HepG2 (cell line): ENCODE results near the gene GDF7. TPM values are rescaled to one million over a fixed set of nuclear protein-coding genes. Genes with fewer than 3 reads are reported as not detected.

Source experiments
- ATAC-seq: fragments of 200-7000 bp; cut with Tn5 transposase; 3 replicates; pipeline ENCODE4 v1.9.1; 2020; ENCODE audit warnings: mild to moderate bottlenecking, moderate library complexity
- Bru-seq: library from RNA; stranded (reverse); fragments of 400-500 nt; gene quantifications from one replicate; lab custom pipeline; 2021; lab: Mats Ljungman, UMichigan
- BruChase-seq, 2 experiments: library from RNA; stranded (reverse); fragments of 400-500 nt; gene quantifications; one replicate each; lab custom pipeline; 2021; lab: Mats Ljungman, UMichigan
- BruUV-seq: library from RNA; stranded (reverse); fragments of 400-500 nt; replicated peaks from 2 replicates; lab custom pipeline; 2021; lab: Mats Ljungman, UMichigan
- CTCF ChIA-PET: fragments of 300-600 bp; formaldehyde crosslinking; extraction: SDS; loops from one replicate; lab custom pipeline; 2021; ENCODE audit warnings: low total read pairs, inconsistent platforms, low intra/inter-chr PET ratio; lab: Yijun Ruan, JAX
- POLR2A ChIA-PET: fragments of 350-600 bp; sonication (Branson Sonifier 250); formaldehyde crosslinking; loops from one replicate; lab custom pipeline; 2020; ENCODE audit warnings: antibody characterized with exemption, inconsistent platforms; lab: Yijun Ruan, JAX
- DNase-seq: peaks from one replicate; pipeline ENCODE4 v3.0.0-alpha.2; 2015; ENCODE audit warnings: low spot score
- FAIRE-seq: peaks from 3 replicates; lab custom pipeline; 2011; peaks lifted over from hg19 to GRCh38; lab: Jason Lieb, UNC
- H2AFZ ChIP-seq: one replicate; pipeline ENCODE4 v1.6.1; 2011; ENCODE audit warnings: low read length, inconsistent platforms
- H3K27ac ChIP-seq: fragments of 300-600 bp; 3 replicates; pipeline ENCODE4 v1.8.0; 2011; ENCODE audit warnings: mixed run types, mild to moderate bottlenecking, mixed read lengths, low read length, inconsistent platforms; ENCODE audit not compliant: insufficient read depth; ENCODE audit errors: extremely low read length
- H3K27me3 ChIP-seq, 2 experiments: fragments of 200-600 bp in 1 of 2; 2 replicates in 1 of 2; 3 replicates in 1 of 2; pipeline versions ENCODE4 v1.6.0 to v1.8.0; 2011; ENCODE audit warnings: low read length in 2 of 2, mild to moderate bottlenecking in 2 of 2, moderate library complexity in 2 of 2, inconsistent platforms in 1 of 2; ENCODE audit not compliant: insufficient read depth in 2 of 2, control insufficient read depth in 1 of 2
- H3K36me3 ChIP-seq, 2 experiments: fragments of 200-600 bp in 1 of 2; replicated peaks in 1 of 2; 2 replicates in 1 of 2; 3 replicates in 1 of 2; pipeline versions ENCODE4 v1.5.1 to v1.8.0; 2011; ENCODE audit warnings: low read length in 2 of 2, inconsistent platforms in 1 of 2; ENCODE audit not compliant: insufficient read depth in 2 of 2, control insufficient read depth in 1 of 2
- H3K4me1 ChIP-seq: 2 replicates; pipeline ENCODE4 v1.5.1; 2012; ENCODE audit warnings: low read length, inconsistent platforms; ENCODE audit not compliant: insufficient read depth
- H3K4me2 ChIP-seq: 2 replicates; pipeline ENCODE4 v1.6.0; 2011; ENCODE audit warnings: low read depth, low read length, inconsistent platforms
- H3K4me3 ChIP-seq, 3 experiments: fragments of 200-600 bp in 1 of 3; sonication (generic), shearing (Covaris generic) in 1 of 3; replicated peaks in 1 of 3; 2 replicates each; pipeline ENCODE4 v1.5.1; 2011 to 2016; ENCODE audit warnings: low read length in 3 of 3, inconsistent platforms in 2 of 3, low read depth in 2 of 3, mild to moderate bottlenecking in 2 of 3, control low read depth in 1 of 3, mixed read lengths in 1 of 3; ENCODE audit not compliant: insufficient read depth in 1 of 3
- H3K79me2 ChIP-seq: one replicate; pipeline ENCODE4 v1.6.1; 2011; ENCODE audit warnings: low read length, inconsistent platforms; ENCODE audit not compliant: insufficient read depth
- H3K9ac ChIP-seq: 2 replicates; pipeline ENCODE4 v1.6.0; 2011; ENCODE audit warnings: mild to moderate bottlenecking, low read depth, low read length, inconsistent platforms; ENCODE audit not compliant: insufficient read depth
- H3K9me3 ChIP-seq: 2 replicates; pipeline ENCODE4 v1.5.1; 2012; ENCODE audit warnings: mild to moderate bottlenecking, low read length
- H4K20me1 ChIP-seq: 2 replicates; pipeline ENCODE4 v1.6.0; 2011; ENCODE audit warnings: inconsistent platforms, mild to moderate bottlenecking, low read length, moderate library complexity; ENCODE audit not compliant: insufficient read depth
- NCOA2 ChIP-seq: sonication (generic); formaldehyde crosslinking; IDR thresholded peaks from 2 replicates; pipeline ENCODE4 v1.8.0; 2022; ENCODE audit warnings: inconsistent platforms
- WGBS: methylation state at CpG from one replicate; pipeline ENCODE4 v1.1.6; 2017; ENCODE audit warnings: low lambda C conversion rate; 5-methylcytosine and 5-hydroxymethylcytosine counted together
- in situ Hi-C: cut with HindIII; loops from 2 replicates; pipeline ENCODE4 v1.10.0; 2017; ENCODE audit warnings: low pct_unique_long_range_greater_than_20kb; ENCODE audit not compliant: extremely low pct_ligation_motif_present
- intact Hi-C: fragments of 100-400 bp; cut with micrococcal nuclease; formaldehyde crosslinking; loops from one replicate; pipeline ENCODE4 v1.10.0; 2022; ENCODE audit not compliant: unreplicated experiment
- long read RNA-seq, 2 experiments: library from RNA in 1 of 2; library from polyadenylated mRNA in 1 of 2; stranded (forward) in 1 of 2; unstranded in 1 of 2; transcript quantifications; one replicate each; pipeline ENCODE4 v2.0.0, GENCODE V29; 2019 to 2022
- polyA minus RNA-seq, 3 experiments: library from RNA; depleted of rRNA, polyadenylated mRNA; stranded (reverse); fragments of >200 nt; gene quantifications; 2 replicates each; pipeline ENCODE4 v1.2.3, GENCODE V29; 2011; ENCODE audit warnings: low replicate concordance in 1 of 3
- polyA plus RNA-seq, 8 experiments: library from polyadenylated mRNA; depleted of rRNA in 3 of 8; stranded (reverse) in 7 of 8; unstranded in 1 of 8; fragments of >200 nt; fragmentation: Illumina TruSeq in 4 of 8; extraction: Trizol in 4 of 8; gene quantifications; 2 replicates each; pipeline versions ENCODE4 v1.2.1 to v1.2.3, GENCODE V29; 2011 to 2016; ENCODE audit warnings: low read depth in 4 of 8, missing spikeins in 1 of 8, mixed read lengths in 1 of 8; ENCODE audit not compliant: insufficient read depth in 1 of 8
- total RNA-seq, 5 experiments: library from RNA; depleted of rRNA; stranded (reverse); fragments of >200 nt; fragmentation: Illumina TruSeq; extraction: Trizol; gene quantifications; 2 replicates each; pipeline ENCODE4 v1.2.3, GENCODE V29; 2016; ENCODE audit warnings: low read depth in 1 of 5
- TF ChIP-seq, protein P1 (sequence below): sonication (generic); formaldehyde crosslinking; IDR thresholded peaks from 2 replicates; pipeline ENCODE4 v1.4.0; 2020; ENCODE audit warnings: mild to moderate bottlenecking, missing genetic modification reagents
- TF ChIP-seq, protein P2 (sequence below): sonication (generic); formaldehyde crosslinking; IDR thresholded peaks from 2 replicates; pipeline ENCODE4 v1.4.0; 2020; ENCODE audit warnings: mild to moderate bottlenecking, missing genetic modification reagents
- TF ChIP-seq, protein P3 (sequence below): IDR thresholded peaks from 2 replicates; pipeline ENCODE4 v1.6.1; 2012; ENCODE audit warnings: low read length, improper control_type of control experiment

GDF7 gene
- total RNA-seq (2016; rRNA removed; fragmentation: Illumina TruSeq; extraction: Trizol) (10.2 and 15.0 TPM in 2 replicates), polyA plus RNA-seq (2011; rRNA removed) (1.6 and 3.0 TPM in 2 replicates), polyA minus RNA-seq (2011; rRNA and poly(A)+ RNA removed; ENCODE audit: low replicate concordance) (5.0 TPM in 1 of 2 replicates, not detected in the other), Bru-seq, nascent RNA (percentile 74 among the genes with signal in this experiment), BruChase-seq, experiment 1, labeled RNA remaining after a 6-hour chase (percentile 95 among the genes with signal in this experiment), BruChase-seq, experiment 2, labeled RNA remaining after a 2-hour chase (percentile 91 among the genes with signal in this experiment)
- 1.6 and 1.8 TPM in 2 replicates for total RNA-seq (2016; cell fraction: cytosol; rRNA removed; fragmentation: Illumina TruSeq; extraction: Trizol; ENCODE audit: low read depth)
- 9.2 and 15.1 TPM in 2 replicates for total RNA-seq (2016; cell fraction: insoluble cytoplasmic fraction; rRNA removed; fragmentation: Illumina TruSeq; extraction: Trizol)
- 5.3 and 5.6 TPM in 2 replicates for total RNA-seq (2016; cell fraction: membrane; rRNA removed; fragmentation: Illumina TruSeq; extraction: Trizol)
- 16.7 and 18.1 TPM in 2 replicates for total RNA-seq (2016; cell fraction: nucleus; rRNA removed; fragmentation: Illumina TruSeq; extraction: Trizol)
- 1.5 and 1.9 TPM in 2 replicates for polyA plus RNA-seq (2011; cell fraction: cytosol; rRNA removed)
- 6.3 and 9.6 TPM in 2 replicates for polyA plus RNA-seq (2011; cell fraction: nucleus; rRNA removed)
- 4.5 and 5.8 TPM in 2 replicates for polyA plus RNA-seq (2012)
- polyA plus RNA-seq (2016; cell fraction: cytosol; fragmentation: Illumina TruSeq; extraction: Trizol; ENCODE audit: low read depth) = 0.75 and 0.80 TPM in 2 replicates
- 5.6 and 5.9 TPM in 2 replicates for polyA plus RNA-seq (2016; cell fraction: insoluble cytoplasmic fraction; fragmentation: Illumina TruSeq; extraction: Trizol; ENCODE audit: low read depth)
- 2.3 and 2.7 TPM in 2 replicates for polyA plus RNA-seq (2016; cell fraction: membrane; fragmentation: Illumina TruSeq; extraction: Trizol; ENCODE audit: low read depth)
- polyA plus RNA-seq (2016; cell fraction: nucleus; fragmentation: Illumina TruSeq; extraction: Trizol; ENCODE audit: insufficient read depth, low read depth) = 19.8 and 21.2 TPM in 2 replicates
- 2.5 and 4.1 TPM in 2 replicates for polyA minus RNA-seq (2011; cell fraction: cytosol; rRNA and poly(A)+ RNA removed)
- polyA minus RNA-seq (2011; cell fraction: nucleus; rRNA and poly(A)+ RNA removed) = 2.4 and 4.5 TPM in 2 replicates
- long read RNA-seq, experiment 1, partial matches to known transcripts = 0 of 8 reads
- long read RNA-seq, experiment 1, other reads (novel, unspliced or antisense) = 8 of 8 reads
- long read RNA-seq, experiment 2, full-length matches to known transcripts = 8 of 31 reads
- long read RNA-seq, experiment 2, partial matches to known transcripts = 0 of 31 reads
- long read RNA-seq, experiment 2, other reads (novel, unspliced or antisense) = 23 of 31 reads

DNA sequence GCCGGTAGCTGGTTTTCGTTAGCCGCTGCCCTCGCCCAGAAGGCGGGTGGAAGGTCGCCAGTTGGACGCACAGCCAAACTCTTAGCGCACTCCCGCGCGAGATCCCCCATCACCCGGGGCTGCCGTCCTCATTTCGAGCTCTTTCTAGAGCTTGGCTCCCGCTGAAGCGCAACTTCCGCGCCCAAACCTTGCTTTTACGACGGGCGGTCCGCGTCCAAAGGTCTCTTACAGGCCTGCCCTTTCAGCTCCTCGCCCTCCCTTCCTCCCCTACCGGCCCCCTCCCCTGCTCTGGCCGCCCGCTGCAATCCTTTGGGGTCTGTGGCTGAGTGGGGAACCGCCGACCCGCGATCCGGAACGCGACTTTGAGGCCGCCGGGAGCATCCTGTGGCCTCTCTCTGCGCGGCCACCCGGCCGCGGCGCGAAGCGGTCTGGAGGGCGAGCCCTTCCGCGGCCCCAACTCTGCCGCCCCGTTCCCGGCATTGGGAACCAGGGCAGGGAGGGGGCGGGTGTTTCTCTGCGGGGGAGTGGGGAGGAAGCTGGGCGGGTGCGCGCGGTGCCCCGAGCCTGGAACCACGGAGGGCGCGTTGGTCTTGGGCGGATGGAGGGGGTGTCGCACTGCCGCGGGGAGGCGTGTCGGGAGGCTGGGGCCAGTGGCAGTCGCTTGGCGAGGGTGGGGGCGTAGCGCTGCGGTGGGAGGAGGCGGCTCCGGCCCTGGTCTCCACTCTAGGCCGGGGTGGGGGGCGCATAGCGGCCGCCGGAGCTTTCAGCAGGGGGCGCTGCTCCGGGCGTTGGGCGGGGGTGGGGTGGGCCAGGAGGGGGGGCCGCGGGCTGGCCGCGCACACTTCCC is at the start of gene GDF7:
Gene GDF7 (plus strand): TSS at position 841 of the 847 bp plus-strand sequence. CDS start 96 bp downstream, outside the sequence.
- ChIA-PET POLR2A (interaction anchor here (0.6 to 8.5 kb wide), 19 partner anchors 9 to 615 kb away, joined by 3 to 216 read pairs (median 4); partner anchors contain the start of genes HS1BP3, LAPTM4A, LDAH and RHOB), CTCF (interaction anchor here (2.0 kb wide), 1 partner anchor 10 kb away, joined by 12 read pairs; no protein-coding TSS in a partner anchor)
- H3K4me2 ChIP-seq = peak within 1 kb of the TSS; percentile 98
- peaks cover 17% of the 10 kb centered on the region for H3K79me2 ChIP-seq
- peaks cover 0 to 5% of the 10 kb centered on the region in 2 experiments; a peak in 2 of 5 replicates for H3K36me3 ChIP-seq
- BruUV-seq = no TSS peak
- in situ Hi-C loops = loop anchor here (10.0 to 25.0 kb wide), 2 partner anchors 296 to 498 kb away; no protein-coding TSS in a partner anchor
- peak; percentile 49 for FAIRE-seq
- peaks cover 20 to 43% of the 10 kb centered on the region in 2 experiments; a peak in 4 of 5 replicates for H3K27me3 ChIP-seq
- peak; percentile 46 for DNase-seq
- H3K4me3 ChIP-seq = peak within 1 kb of the TSS; percentile 81 to 87 (median 87)
- peak within 1 kb of the TSS; percentile 65 for H3K27ac ChIP-seq
- H3K9ac ChIP-seq = peak within 1 kb of the TSS; percentile 80
- H3K4me1 ChIP-seq = peaks cover 49% of the 10 kb centered on the region
- intact Hi-C loops = loop anchor here (1.0 to 10.0 kb wide), 3 partner anchors 10 to 648 kb away; partner anchors contain the start of gene LDAH
- H4K20me1 ChIP-seq = no peaks in the 10 kb centered on the region
- H2AFZ ChIP-seq = peak within 1 kb of the TSS; percentile 33
- peak; percentile 60 for ATAC-seq
- H3K9me3 ChIP-seq = no peaks in the 10 kb centered on the region
- WGBS = under 1% methylated on average over 60 of the region's 86 CpGs
- TF ChIP-seq NCOA2 = no peak
- TF ChIP-seq, protein P1, sequence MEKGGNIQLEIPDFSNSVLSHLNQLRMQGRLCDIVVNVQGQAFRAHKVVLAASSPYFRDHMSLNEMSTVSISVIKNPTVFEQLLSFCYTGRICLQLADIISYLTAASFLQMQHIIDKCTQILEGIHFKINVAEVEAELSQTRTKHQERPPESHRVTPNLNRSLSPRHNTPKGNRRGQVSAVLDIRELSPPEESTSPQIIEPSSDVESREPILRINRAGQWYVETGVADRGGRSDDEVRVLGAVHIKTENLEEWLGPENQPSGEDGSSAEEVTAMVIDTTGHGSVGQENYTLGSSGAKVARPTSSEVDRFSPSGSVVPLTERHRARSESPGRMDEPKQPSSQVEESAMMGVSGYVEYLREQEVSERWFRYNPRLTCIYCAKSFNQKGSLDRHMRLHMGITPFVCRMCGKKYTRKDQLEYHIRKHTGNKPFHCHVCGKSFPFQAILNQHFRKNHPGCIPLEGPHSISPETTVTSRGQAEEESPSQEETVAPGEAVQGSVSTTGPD (CRISPR knock-in tag) = no peak
- TF ChIP-seq, protein P2, sequence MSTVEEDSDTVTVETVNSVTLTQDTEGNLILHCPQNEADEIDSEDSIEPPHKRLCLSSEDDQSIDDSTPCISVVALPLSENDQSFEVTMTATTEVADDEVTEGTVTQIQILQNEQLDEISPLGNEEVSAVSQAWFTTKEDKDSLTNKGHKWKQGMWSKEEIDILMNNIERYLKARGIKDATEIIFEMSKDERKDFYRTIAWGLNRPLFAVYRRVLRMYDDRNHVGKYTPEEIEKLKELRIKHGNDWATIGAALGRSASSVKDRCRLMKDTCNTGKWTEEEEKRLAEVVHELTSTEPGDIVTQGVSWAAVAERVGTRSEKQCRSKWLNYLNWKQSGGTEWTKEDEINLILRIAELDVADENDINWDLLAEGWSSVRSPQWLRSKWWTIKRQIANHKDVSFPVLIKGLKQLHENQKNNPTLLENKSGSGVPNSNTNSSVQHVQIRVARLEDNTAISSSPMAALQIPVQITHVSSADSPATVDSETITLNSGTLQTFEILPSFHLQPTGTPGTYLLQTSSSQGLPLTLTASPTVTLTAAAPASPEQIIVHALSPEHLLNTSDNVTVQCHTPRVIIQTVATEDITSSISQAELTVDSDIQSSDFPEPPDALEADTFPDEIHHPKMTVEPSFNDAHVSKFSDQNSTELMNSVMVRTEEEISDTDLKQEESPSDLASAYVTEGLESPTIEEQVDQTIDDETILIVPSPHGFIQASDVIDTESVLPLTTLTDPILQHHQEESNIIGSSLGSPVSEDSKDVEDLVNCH = no peak
- TF ChIP-seq, protein P3, sequence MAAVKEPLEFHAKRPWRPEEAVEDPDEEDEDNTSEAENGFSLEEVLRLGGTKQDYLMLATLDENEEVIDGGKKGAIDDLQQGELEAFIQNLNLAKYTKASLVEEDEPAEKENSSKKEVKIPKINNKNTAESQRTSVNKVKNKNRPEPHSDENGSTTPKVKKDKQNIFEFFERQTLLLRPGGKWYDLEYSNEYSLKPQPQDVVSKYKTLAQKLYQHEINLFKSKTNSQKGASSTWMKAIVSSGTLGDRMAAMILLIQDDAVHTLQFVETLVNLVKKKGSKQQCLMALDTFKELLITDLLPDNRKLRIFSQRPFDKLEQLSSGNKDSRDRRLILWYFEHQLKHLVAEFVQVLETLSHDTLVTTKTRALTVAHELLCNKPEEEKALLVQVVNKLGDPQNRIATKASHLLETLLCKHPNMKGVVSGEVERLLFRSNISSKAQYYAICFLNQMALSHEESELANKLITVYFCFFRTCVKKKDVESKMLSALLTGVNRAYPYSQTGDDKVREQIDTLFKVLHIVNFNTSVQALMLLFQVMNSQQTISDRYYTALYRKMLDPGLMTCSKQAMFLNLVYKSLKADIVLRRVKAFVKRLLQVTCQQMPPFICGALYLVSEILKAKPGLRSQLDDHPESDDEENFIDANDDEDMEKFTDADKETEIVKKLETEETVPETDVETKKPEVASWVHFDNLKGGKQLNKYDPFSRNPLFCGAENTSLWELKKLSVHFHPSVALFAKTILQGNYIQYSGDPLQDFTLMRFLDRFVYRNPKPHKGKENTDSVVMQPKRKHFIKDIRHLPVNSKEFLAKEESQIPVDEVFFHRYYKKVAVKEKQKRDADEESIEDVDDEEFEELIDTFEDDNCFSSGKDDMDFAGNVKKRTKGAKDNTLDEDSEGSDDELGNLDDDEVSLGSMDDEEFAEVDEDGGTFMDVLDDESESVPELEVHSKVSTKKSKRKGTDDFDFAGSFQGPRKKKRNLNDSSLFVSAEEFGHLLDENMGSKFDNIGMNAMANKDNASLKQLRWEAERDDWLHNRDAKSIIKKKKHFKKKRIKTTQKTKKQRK = no peak
